ENCODE measurements around the gene SKI. TPM values are rescaled to one million over a fixed set of nuclear protein-coding genes. Genes with fewer than 3 reads are reported as not detected.

Gene SKI
- total and polyA plus RNA-seq, 2 experiments from 2014 or later: 9.3 to 66.8 TPM

- DNase-seq (ENCODE audit: low spot score) (no peak), ATAC-seq (no peak)
- no peak overlapping the region for H3K4me3 ChIP-seq
- Mint-ChIP-seq H3K36me3 (ENCODE audit: low read depth) (peaks cover 2% of the 10 kb centered on the region; the same call in 1 of the 3 replicates), H3K9me3 (no peaks in the 10 kb centered on the region), H3K4me3 (no peak overlapping the region), H3K27ac (no peak overlapping the region), H3K4me1 (peaks cover 49% of the 10 kb centered on the region), H3K27me3 (ENCODE audit: insufficient read depth, low read depth, poor library complexity) (peaks cover 20% of the 10 kb centered on the region)
- peaks cover 65% of the 10 kb centered on the region for H4K20me1 ChIP-seq (replicated peaks; ENCODE audit: insufficient read depth)
- TF ChIP-seq JUNB (IDR thresholded peaks at IDR 0.05; ENCODE audit: unreplicated experiment): no peak
- no peak for TF ChIP-seq ZNF114 (CRISPR knock-in tag; IDR thresholded peaks at IDR 0.05)
- TF ChIP-seq EZH2 (IDR thresholded peaks at IDR 0.05; ENCODE audit: low read depth, unreplicated experiment): no peak
- no peak for TF ChIP-seq CTCF (conservative IDR thresholded peaks at IDR 0.05; ENCODE audit: low read depth in 2 of 2)
- no peak for TF ChIP-seq STAT1 (IDR thresholded peaks at IDR 0.05; ENCODE audit: unreplicated experiment)
- TF ChIP-seq CREB1 (CRISPR knock-in tag; IDR thresholded peaks at IDR 0.05; ENCODE audit: low read depth): no peak
- no peak for TF ChIP-seq ZNF331 (CRISPR knock-in tag; IDR thresholded peaks at IDR 0.05; ENCODE audit: low read depth)
- no peak for TF ChIP-seq POLR2AphosphoS5 (IDR thresholded peaks at IDR 0.05; ENCODE audit: low read depth)
- no peak for TF ChIP-seq REST (IDR thresholded peaks at IDR 0.05; ENCODE audit: unreplicated experiment)
- no peak for TF ChIP-seq NANOG (IDR thresholded peaks at IDR 0.05; ENCODE audit: borderline replicate concordance)
- TF ChIP-seq, protein P1, sequence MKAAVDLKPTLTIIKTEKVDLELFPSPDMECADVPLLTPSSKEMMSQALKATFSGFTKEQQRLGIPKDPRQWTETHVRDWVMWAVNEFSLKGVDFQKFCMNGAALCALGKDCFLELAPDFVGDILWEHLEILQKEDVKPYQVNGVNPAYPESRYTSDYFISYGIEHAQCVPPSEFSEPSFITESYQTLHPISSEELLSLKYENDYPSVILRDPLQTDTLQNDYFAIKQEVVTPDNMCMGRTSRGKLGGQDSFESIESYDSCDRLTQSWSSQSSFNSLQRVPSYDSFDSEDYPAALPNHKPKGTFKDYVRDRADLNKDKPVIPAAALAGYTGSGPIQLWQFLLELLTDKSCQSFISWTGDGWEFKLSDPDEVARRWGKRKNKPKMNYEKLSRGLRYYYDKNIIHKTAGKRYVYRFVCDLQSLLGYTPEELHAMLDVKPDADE (IDR thresholded peaks at IDR 0.05): no peak
- TF ChIP-seq EZH2phosphoT487 (IDR thresholded peaks at IDR 0.05; ENCODE audit: unreplicated experiment): no peak
- TF ChIP-seq, protein P2, sequence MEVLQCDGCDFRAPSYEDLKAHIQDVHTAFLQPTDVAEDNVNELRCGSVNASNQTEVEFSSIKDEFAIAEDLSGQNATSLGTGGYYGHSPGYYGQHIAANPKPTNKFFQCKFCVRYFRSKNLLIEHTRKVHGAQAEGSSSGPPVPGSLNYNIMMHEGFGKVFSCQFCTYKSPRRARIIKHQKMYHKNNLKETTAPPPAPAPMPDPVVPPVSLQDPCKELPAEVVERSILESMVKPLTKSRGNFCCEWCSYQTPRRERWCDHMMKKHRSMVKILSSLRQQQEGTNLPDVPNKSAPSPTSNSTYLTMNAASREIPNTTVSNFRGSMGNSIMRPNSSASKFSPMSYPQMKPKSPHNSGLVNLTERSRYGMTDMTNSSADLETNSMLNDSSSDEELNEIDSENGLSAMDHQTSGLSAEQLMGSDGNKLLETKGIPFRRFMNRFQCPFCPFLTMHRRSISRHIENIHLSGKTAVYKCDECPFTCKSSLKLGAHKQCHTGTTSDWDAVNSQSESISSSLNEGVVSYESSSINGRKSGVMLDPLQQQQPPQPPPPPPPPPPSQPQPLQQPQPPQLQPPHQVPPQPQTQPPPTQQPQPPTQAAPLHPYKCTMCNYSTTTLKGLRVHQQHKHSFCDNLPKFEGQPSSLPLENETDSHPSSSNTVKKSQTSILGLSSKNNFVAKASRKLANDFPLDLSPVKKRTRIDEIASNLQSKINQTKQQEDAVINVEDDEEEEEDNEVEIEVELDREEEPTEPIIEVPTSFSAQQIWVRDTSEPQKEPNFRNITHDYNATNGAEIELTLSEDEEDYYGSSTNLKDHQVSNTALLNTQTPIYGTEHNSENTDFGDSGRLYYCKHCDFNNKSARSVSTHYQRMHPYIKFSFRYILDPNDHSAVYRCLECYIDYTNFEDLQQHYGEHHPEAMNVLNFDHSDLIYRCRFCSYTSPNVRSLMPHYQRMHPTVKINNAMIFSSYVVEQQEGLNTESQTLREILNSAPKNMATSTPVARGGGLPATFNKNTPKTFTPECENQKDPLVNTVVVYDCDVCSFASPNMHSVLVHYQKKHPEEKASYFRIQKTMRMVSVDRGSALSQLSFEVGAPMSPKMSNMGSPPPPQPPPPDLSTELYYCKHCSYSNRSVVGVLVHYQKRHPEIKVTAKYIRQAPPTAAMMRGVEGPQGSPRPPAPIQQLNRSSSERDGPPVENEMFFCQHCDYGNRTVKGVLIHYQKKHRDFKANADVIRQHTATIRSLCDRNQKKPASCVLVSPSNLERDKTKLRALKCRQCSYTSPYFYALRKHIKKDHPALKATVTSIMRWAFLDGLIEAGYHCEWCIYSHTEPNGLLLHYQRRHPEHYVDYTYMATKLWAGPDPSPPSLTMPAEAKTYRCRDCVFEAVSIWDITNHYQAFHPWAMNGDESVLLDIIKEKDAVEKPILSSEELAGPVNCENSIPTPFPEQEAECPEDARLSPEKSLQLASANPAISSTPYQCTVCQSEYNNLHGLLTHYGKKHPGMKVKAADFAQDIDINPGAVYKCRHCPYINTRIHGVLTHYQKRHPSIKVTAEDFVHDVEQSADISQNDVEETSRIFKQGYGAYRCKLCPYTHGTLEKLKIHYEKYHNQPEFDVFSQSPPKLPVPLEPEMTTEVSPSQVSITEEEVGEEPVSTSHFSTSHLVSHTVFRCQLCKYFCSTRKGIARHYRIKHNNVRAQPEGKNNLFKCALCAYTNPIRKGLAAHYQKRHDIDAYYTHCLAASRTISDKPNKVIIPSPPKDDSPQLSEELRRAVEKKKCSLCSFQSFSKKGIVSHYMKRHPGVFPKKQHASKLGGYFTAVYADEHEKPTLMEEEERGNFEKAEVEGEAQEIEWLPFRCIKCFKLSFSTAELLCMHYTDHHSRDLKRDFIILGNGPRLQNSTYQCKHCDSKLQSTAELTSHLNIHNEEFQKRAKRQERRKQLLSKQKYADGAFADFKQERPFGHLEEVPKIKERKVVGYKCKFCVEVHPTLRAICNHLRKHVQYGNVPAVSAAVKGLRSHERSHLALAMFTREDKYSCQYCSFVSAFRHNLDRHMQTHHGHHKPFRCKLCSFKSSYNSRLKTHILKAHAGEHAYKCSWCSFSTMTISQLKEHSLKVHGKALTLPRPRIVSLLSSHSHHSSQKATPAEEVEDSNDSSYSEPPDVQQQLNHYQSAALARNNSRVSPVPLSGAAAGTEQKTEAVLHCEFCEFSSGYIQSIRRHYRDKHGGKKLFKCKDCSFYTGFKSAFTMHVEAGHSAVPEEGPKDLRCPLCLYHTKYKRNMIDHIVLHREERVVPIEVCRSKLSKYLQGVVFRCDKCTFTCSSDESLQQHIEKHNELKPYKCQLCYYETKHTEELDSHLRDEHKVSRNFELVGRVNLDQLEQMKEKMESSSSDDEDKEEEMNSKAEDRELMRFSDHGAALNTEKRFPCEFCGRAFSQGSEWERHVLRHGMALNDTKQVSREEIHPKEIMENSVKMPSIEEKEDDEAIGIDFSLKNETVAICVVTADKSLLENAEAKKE (CRISPR knock-in tag; IDR thresholded peaks at IDR 0.05): no peak
- no peak overlapping the region for H3K27ac ChIP-seq (ENCODE audit: low read depth)
- peaks cover 9% of the 10 kb centered on the region; the same call in 1 of the 2 replicates for H3F3A ChIP-seq (replicated peaks; ENCODE audit: low read depth)
- peaks cover 34% of the 10 kb centered on the region for H3K4me1 ChIP-seq (ENCODE audit: insufficient read depth)
- H3K27me3 ChIP-seq (ENCODE audit: insufficient read depth): no peaks in the 10 kb centered on the region
- H2AFZ ChIP-seq: no peak overlapping the region
- no peaks in the 10 kb centered on the region for H3K36me3 ChIP-seq (ENCODE audit: insufficient read depth)
- no peak overlapping the region for H3K4me2 ChIP-seq
- peaks cover 98% of the 10 kb centered on the region for H3K79me2 ChIP-seq (replicated peaks; ENCODE audit: insufficient read depth)
- H3K9me2 ChIP-seq (ENCODE audit: insufficient read depth): no peaks in the 10 kb centered on the region
Measured at GRCh38 chr1:2269922-2270259, 41.8 kb downstream of the SKI start.

Measured in GM23338 (cell line).